ENCODE data around the gene SLC27A5. TPM values are rescaled to one million over a fixed set of nuclear protein-coding genes. Genes with fewer than 3 reads are reported as not detected.
A peak's percentile ranks its signal among the peaks of the same experiment; 100 is the strongest.

Gene SLC27A5
- total RNA-seq = 1.9 TPM

DNA sequence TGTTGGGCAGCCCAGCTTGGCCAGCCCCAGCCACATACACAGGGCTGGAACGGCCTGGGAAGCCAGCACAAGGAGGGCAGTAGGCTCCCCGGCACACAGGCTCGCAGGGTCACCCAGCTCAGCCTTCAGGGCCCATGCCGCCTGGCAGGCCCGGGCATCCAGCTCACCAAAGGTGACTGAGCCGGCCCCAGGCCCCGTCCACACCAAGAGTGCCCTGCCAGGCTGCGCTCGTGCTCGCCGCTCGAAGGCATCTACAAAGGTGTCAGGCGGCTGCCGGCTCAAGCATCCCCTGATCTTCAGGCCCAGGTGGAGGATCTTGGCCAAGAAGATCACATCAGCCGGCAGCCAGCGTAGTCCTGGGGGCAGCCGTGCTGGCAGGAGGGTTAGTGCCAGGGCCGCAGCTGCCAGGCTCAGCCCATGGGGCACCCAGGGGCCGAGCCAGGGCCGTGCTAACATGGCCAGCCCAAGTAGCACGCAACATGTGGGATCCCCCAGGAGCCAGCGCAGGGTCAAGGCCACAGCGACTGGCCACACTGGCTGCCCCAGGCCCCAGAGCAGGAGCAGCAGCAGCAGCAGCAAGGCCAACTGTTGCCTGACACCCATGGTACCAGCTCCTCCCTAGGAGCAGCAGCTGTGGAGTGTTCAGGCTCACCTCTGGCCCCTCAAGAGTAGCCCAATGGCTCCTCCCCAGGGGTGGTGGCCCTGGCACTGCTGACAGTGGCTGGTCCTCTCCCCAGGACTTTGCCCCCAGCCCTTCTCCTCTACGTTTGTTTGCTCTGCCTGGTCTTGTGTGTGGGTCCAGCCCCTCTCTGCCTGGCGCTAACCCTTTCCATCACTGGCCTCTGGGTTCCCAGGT is at the start of gene SLC27A5:
Gene SLC27A5, minus strand, starts transcription at position 640 of the 856 bp plus-strand sequence. Its CDS starts 37 bp downstream, at position 603.
- H3K9me3 ChIP-seq (ENCODE audit: low read depth, low read length) = no peaks in the 10 kb centered on the region

GRCh38 chr19:58560921-58561320 is 49.1 kb upstream of the SLC27A5 start:
- Histone ChIP-seq H3K4me1 (ENCODE audit: insufficient read depth, low read length) (peaks cover 55% of the 10 kb centered on the region), H3K4me3 (ENCODE audit: low read length) (no peak overlapping the region), H3K9me3 (ENCODE audit: low read depth, low read length) (no peaks in the 10 kb centered on the region), H3K27me3 (ENCODE audit: insufficient read depth, low read length) (peaks cover 16% of the 10 kb centered on the region)

More for the DNA sequence above, at the start of gene SLC27A5:
- Histone ChIP-seq H3K4me3 (ENCODE audit: low read length) (no peak within 1 kb of the TSS), H3K27me3 (ENCODE audit: insufficient read depth, low read length) (no peaks in the 10 kb centered on the region), H3K4me1 (ENCODE audit: insufficient read depth, low read length) (peaks cover 14% of the 10 kb centered on the region)

- Histone ChIP-seq H3K4me1 (ENCODE audit: insufficient read depth, low read length) (peaks cover 60% of the 10 kb centered on the region), H3K9me3 (ENCODE audit: low read depth, low read length) (no peaks in the 10 kb centered on the region), H3K27me3 (ENCODE audit: insufficient read depth, low read length) (peaks cover 16% of the 10 kb centered on the region), H3K4me3 (ENCODE audit: low read length) (no peak overlapping the region)
These were observed 48.5 kb upstream of the SLC27A5 start for GRCh38 chr19:58560007-58560887.

DNA sequence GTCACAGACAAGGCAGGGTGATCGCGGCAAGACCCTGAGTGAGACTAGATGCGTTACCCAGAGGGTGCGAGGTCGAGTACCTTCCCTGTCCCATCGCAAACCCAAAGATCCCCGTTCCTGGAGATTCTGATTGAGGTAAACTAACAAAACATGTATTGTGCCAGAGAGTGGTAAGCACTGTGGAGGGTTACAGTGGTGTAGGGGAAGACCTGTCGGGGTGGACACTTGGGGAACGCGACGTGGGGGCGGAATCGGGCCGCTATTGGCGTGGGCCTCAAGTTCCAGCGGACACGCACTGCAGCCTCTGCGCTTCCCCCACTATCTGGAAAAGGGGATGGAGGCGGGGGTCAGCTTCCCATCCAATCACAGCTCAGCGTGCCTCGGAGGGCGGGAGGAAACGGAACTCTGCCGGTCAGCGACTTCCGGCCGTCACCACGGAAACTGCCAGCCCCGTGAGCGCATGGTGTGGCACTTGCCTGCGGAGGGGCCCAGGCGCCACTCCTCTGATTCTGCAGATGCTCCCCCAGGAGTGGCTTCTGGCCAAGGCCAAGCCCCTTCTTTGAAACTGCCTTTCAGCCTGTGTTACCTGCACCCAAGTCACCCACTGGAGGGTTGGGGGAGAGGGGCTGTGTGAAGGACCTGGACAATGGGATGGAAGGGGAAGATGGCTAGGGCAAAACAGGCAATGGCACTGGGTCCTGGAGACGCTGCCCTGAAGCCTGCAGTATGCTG is 47.6 kb upstream of the SLC27A5 start:
- Histone ChIP-seq H3K4me3 (ENCODE audit: low read length) (peak overlapping the region; percentile 67), H3K4me1 (ENCODE audit: insufficient read depth, low read length) (peaks cover 66% of the 10 kb centered on the region), H3K27me3 (ENCODE audit: insufficient read depth, low read length) (peaks cover 16% of the 10 kb centered on the region), H3K9me3 (ENCODE audit: low read depth, low read length) (no peaks in the 10 kb centered on the region)

- peak overlapping the region; percentile 67 for H3K4me3 ChIP-seq (ENCODE audit: low read length)
- H3K27me3 ChIP-seq (ENCODE audit: insufficient read depth, low read length) = peaks cover 11% of the 10 kb centered on the region
- no peaks in the 10 kb centered on the region for H3K9me3 ChIP-seq (ENCODE audit: low read depth, low read length)
- peaks cover 73% of the 10 kb centered on the region for H3K4me1 ChIP-seq (ENCODE audit: insufficient read depth, low read length)
These were observed 47.0 kb upstream of the SLC27A5 start for GRCh38 chr19:58558623-58559274.

GRCh38 chr19:58558066-58558622 is 46.4 kb upstream of the SLC27A5 start, which contains the start of gene UBE2M:
Gene UBE2M (minus strand): TSS chr19:58558611. CDS start chr19:58558381, 230 bp downstream.
- peaks cover 7% of the 10 kb centered on the region for H3K27me3 ChIP-seq (ENCODE audit: insufficient read depth, low read length)

DNA sequence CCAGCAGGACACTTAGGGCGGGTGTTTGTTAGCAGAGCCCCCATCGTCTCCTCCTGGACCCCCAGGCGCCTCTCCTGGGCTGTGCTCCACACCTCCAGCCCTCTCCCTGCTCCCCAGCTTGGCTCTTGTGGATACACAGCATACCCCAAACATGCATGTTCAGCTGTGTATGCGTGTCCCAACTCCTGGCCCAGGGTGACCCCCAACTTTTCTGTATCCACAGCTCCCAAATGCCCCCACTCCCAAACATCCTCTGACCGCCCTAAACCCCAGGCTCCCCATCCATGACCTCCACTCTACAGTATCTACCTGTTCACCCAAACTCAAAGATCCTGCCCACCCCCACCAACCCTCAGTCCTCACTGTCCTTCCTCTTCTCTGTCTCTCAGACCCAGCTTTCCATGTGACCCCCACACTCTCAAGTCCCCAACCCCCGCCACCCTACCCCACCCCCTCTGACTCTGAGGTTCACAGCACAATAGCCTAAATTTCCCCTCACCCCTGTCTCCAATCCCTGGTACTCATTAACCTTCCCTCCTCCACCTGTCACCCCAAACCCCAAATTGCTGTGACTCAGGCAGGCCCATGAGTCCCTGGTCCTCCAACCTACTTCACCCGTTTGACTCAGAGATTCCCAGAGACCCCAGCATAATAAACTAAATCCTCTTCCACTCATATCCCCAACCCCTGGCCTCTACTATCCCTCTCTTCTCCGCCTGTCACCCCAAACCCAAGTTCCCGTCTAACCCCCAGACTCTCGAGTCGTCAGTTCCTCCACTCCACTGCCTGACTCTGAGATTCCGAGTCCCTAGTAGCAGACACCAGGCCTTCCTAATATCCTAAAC is 45.7 kb upstream of the SLC27A5 start:
- no peaks in the 10 kb centered on the region for H3K9me3 ChIP-seq (ENCODE audit: low read depth, low read length)
- H3K27me3 ChIP-seq (ENCODE audit: insufficient read depth, low read length) = peaks cover 3% of the 10 kb centered on the region
- H3K4me3 ChIP-seq (ENCODE audit: low read length) = peak overlapping the region; percentile 67
- H3K4me1 ChIP-seq (ENCODE audit: insufficient read depth, low read length) = peaks cover 65% of the 10 kb centered on the region

More at GRCh38 chr19:58558066-58558622, 46.4 kb upstream of the SLC27A5 start, which contains the start of gene UBE2M:
- Histone ChIP-seq H3K4me1 (ENCODE audit: insufficient read depth, low read length) (peaks cover 72% of the 10 kb centered on the region), H3K9me3 (ENCODE audit: low read depth, low read length) (no peaks in the 10 kb centered on the region), H3K4me3 (ENCODE audit: low read length) (peak within 1 kb of the TSS; percentile 67)

DNA sequence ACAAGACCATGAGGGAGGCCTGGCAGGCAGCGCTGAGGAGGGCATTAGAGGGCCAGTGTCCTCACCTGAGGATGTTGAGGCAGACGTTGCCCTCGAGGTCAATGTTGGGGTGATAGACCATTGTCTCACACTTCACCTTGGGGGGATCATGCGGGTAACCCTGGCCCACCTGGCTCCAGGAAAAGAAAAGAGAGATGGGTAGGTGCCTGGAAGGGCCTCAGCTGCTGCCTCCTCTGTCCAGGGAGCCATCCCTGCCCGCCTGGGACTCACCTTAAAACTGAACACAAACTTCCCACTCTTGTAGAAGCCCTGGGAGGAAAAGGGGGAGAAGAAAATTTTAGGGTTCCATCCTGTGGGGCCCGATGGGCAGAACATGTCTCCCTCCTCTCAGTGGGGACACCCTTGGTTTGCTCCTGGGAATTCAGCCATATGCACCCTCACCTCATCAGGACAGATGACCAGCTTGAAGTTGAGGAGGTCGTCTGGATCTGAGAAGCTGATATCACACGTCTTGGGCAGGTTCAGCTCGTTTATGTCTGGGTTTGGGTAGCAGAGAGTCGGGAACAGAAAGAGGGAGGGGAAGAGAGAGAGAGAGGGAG is 44.9 kb upstream of the SLC27A5 start:
- Histone ChIP-seq H3K4me3 (ENCODE audit: low read length) (no peak overlapping the region), H3K4me1 (ENCODE audit: insufficient read depth, low read length) (peaks cover 58% of the 10 kb centered on the region), H3K9me3 (ENCODE audit: low read depth, low read length) (no peaks in the 10 kb centered on the region), H3K27me3 (ENCODE audit: insufficient read depth, low read length) (no peaks in the 10 kb centered on the region)

DNA sequence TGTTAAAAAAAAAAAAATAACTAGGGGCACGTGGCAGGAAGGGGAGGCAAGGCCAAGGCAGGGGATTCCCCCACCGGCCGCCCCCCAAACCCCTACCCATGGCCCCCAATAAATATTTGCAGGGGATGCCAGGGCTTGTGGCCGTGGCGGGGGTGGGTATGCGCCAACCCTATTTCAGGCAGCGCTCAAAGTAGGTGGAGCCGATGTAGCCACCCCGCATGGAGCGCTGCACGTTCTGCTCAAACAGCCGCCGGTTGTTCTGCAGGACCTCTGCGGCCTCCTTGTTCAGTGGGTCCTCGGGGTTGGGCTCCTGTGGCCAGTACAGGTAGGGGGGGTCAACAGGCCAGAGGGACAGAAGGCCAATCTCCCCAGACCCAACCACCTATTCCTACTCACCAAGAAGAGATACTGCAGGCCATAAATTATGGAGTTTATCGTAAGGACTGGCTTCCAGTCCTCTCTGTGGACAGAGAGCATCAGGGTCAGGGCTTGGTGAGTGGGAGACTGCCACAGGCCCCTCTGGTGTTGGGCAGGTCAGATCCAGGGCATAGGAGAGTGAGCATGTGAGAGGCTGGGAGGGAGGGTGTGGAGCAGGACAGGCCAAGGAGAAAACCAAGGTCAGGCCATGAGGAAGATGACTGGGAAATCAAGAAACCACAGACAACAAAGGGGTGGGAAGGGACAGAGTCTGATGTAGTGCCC is 44.3 kb upstream of the SLC27A5 start:
- Histone ChIP-seq H3K27me3 (ENCODE audit: insufficient read depth, low read length) (no peaks in the 10 kb centered on the region), H3K4me1 (ENCODE audit: insufficient read depth, low read length) (peaks cover 54% of the 10 kb centered on the region), H3K4me3 (ENCODE audit: low read length) (no peak overlapping the region), H3K9me3 (ENCODE audit: low read depth, low read length) (no peaks in the 10 kb centered on the region)

- peaks cover 54% of the 10 kb centered on the region for H3K4me1 ChIP-seq (ENCODE audit: insufficient read depth, low read length)
- H3K9me3 ChIP-seq (ENCODE audit: low read depth, low read length) = no peaks in the 10 kb centered on the region
- H3K27me3 ChIP-seq (ENCODE audit: insufficient read depth, low read length) = no peaks in the 10 kb centered on the region
- H3K4me3 ChIP-seq (ENCODE audit: low read length) = peak overlapping the region; percentile 92
These were observed 43.6 kb upstream of the SLC27A5 start for GRCh38 chr19:58555369-58555885.

DNA sequence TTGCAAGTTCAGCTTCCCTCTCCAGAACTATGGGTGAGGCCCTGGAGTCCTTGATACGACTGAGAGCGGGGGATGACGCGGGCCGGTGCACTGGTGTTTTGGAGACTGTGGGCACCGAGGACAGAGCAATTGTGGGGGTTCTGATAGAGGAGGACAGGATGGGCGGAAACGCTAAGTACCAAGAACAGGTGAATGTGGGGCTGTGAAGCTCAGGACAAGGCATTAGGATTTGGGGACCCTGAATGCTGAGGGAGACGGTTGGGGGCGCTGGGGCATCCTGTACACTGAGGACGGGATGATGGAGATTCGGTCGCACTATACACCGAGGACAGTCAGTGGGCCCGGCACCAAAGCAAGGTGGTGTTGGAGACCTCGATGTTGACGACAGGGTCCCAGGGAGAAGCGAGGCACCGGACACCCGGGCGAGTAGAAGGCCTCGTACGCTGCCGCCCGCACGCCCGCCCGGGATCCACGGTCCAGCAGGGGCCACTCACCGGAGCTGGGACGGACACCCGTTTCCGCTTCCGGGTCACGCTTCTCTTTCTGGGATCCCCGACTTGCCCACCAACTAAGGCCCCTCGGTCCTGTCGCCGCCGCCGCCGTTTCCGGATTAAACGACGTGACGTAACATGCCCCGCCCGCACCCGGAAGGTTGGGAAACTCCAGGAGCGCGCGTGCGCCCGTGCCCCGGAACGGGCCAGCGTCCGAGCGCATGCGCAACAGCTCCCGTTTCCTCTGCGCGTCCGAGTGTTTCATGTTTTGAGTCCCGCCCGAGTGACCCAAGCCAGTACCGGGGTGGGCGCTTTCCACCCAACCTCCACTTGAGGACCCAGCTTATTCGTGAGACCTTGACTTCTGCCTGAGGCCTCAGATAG is 42.9 kb upstream of the SLC27A5 start, which contains the start of gene CHMP2A:
Gene CHMP2A, minus strand, starts transcription at position 612 of the 875 bp plus-strand sequence. CDS start 893 bp downstream, outside the sequence.
- Histone ChIP-seq H3K4me1 (ENCODE audit: insufficient read depth, low read length) (peaks cover 49% of the 10 kb centered on the region), H3K9me3 (ENCODE audit: low read depth, low read length) (no peaks in the 10 kb centered on the region), H3K4me3 (ENCODE audit: low read length) (peak within 1 kb of the TSS; percentile 92), H3K27me3 (ENCODE audit: insufficient read depth, low read length) (no peaks in the 10 kb centered on the region)
